Ectodermal cell (in vitro differentiated cells): ENCODE data around the gene GALNT2.

Experiments used
- H3K27ac ChIP-seq: 2 replicates; pipeline ENCODE4 v1.7.0; 2013; ENCODE audit warnings: mild to moderate bottlenecking, low read depth, low read length; ENCODE audit not compliant: insufficient read depth, poor library complexity, severe bottlenecking
- H3K27me3 ChIP-seq: 2 replicates; pipeline ENCODE4 v1.7.0; 2013; ENCODE audit warnings: mild to moderate bottlenecking, low read length; ENCODE audit not compliant: insufficient read depth, control insufficient read depth, poor library complexity, severe bottlenecking
- H3K36me3 ChIP-seq: one replicate; pipeline ENCODE4 v1.7.0; 2013; ENCODE audit warnings: low read length; ENCODE audit not compliant: control insufficient read depth, insufficient read depth
- H3K4me1 ChIP-seq: one replicate; pipeline ENCODE4 v1.7.0; 2013; ENCODE audit warnings: low read length; ENCODE audit not compliant: control insufficient read depth, insufficient read depth
- H3K4me3 ChIP-seq: 2 replicates; pipeline ENCODE4 v1.7.0; 2013; ENCODE audit warnings: low read depth, low read length, control low read depth; ENCODE audit not compliant: insufficient read depth
- H3K9me3 ChIP-seq: 2 replicates; pipeline ENCODE4 v1.7.0; 2013; ENCODE audit warnings: mild to moderate bottlenecking, low read length, moderate library complexity; ENCODE audit not compliant: control insufficient read depth
- WGBS, 2 experiments: methylation state at CpG; one replicate each; pipeline ENCODE4 v1.1.7; 2013; ENCODE audit warnings: missing lambda C conversion rate in 2 of 2; 5-methylcytosine and 5-hydroxymethylcytosine counted together

The GALNT2 gene

GRCh38 chr1:230031131-230031530 lies 35.9 kb upstream of the GALNT2 start:
- WGBS, 2 experiments = 93 to 97% methylated on average over 3 of the region's 3 CpGs
- H3K4me3 ChIP-seq = no peak overlapping the region
- H3K36me3 ChIP-seq = peaks cover 3% of the 10 kb centered on the region
- no peaks in the 10 kb centered on the region for H3K27me3 ChIP-seq
- no peak overlapping the region for H3K27ac ChIP-seq
- H3K9me3 ChIP-seq = no peaks in the 10 kb centered on the region
- no peaks in the 10 kb centered on the region for H3K4me1 ChIP-seq

DNA sequence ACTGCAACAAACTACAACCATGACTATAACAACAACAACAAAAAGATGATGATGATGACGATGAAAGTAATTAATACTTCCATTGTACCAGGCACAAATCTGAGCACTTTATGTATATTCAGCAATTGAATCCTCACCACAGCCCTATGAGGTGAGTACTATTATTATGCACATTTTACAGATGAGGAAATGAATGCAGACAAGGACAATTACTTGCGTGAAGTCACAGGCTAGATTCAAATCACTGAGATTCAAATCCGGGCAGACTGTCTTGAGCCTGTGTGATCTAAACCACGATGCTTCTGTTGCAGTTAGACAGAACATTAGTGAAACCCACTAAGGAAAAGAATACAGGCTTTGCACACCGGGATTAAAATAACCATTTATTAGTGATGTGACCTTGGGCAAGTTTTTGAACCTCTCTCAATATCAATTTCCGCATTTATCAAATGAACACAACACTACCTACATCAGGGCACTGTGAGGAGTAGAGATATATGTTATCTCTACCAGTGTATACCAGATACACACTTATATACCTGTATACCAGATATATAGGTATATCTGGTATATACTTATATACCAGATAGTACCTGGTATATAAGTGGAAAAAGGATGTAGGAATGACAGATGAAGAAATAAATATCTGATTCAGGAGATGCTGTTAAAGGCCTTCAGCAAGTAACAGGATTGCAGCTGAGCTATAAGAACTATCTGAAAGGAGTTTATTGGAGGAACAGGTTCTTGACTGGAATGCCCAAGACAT lies 34.3 kb upstream of the GALNT2 start:
- Histone ChIP-seq H3K27ac (no peak overlapping the region), H3K36me3 (no peaks in the 10 kb centered on the region), H3K4me3 (no peak overlapping the region), H3K9me3 (no peaks in the 10 kb centered on the region), H3K4me1 (no peaks in the 10 kb centered on the region), H3K27me3 (no peaks in the 10 kb centered on the region)
- WGBS, 2 experiments = 90 to 93% methylated on average over 4 of the region's 6 CpGs

DNA sequence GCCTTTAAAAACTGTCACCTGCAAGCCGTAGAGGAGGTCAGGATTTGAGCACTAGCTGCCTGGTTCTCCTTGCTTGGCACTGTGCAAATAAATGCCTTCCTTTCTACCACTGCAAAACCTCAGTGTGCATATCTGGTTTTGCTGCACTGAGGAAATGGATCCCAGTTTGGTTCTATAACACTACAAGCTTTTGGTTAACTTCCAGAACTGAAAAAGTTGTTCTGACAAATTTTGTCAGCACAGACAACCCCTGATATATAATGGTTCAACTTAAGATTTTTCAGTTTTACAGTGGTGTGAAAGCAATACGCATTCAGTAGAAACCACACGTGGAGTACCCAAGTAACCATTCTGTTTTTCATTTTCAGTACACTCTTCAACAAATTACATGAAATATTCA lies 29.8 kb upstream of the GALNT2 start:
- 89 to 93% methylated on average over 3 of the region's 3 CpGs for WGBS, 2 experiments
- no peaks in the 10 kb centered on the region for H3K36me3 ChIP-seq
- no peak overlapping the region for H3K4me3 ChIP-seq
- no peaks in the 10 kb centered on the region for H3K9me3 ChIP-seq
- H3K27me3 ChIP-seq = no peaks in the 10 kb centered on the region
- H3K27ac ChIP-seq = no peak overlapping the region
- H3K4me1 ChIP-seq = no peaks in the 10 kb centered on the region

- no peaks in the 10 kb centered on the region for H3K9me3 ChIP-seq
- no peaks in the 10 kb centered on the region for H3K27me3 ChIP-seq
- H3K36me3 ChIP-seq = no peaks in the 10 kb centered on the region
- H3K4me3 ChIP-seq = no peak overlapping the region
- no peak overlapping the region for H3K27ac ChIP-seq
- 96% methylated on average over 10 of the region's 10 CpGs for WGBS, 2 experiments
- H3K4me1 ChIP-seq = no peaks in the 10 kb centered on the region
Observed at GRCh38 chr1:230040440-230040839, 26.6 kb upstream of the GALNT2 start.

DNA sequence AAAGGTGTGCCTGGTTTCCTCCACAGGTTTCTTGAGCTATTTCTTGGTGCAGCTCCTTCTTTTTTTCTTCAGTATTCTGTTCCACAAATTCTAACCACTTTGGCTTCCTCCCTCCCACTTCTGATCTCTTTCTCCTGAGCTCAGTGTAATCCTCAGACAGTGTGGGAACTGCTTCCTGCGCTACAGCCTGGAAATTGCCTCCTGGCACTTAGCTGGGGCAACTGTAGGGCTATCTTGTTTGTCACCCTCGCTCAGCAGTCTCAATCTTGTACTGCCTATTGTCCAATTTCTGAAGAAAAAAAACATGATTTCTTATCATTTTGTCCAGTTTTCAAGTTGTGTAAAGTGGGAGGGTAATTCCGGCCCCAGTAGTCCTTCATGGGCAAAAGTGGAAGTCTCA lies 24.0 kb upstream of the GALNT2 start:
- Histone ChIP-seq H3K36me3 (no peaks in the 10 kb centered on the region), H3K27me3 (no peaks in the 10 kb centered on the region), H3K9me3 (no peaks in the 10 kb centered on the region), H3K27ac (no peak overlapping the region), H3K4me1 (peaks cover 10% of the 10 kb centered on the region), H3K4me3 (no peak overlapping the region)
- WGBS, 2 experiments = 93 to 98% methylated on average over 3 of the region's 3 CpGs

GRCh38 chr1:230044729-230045128 lies 22.3 kb upstream of the GALNT2 start:
- Histone ChIP-seq H3K4me1 (peaks cover 10% of the 10 kb centered on the region), H3K4me3 (no peak overlapping the region), H3K9me3 (no peaks in the 10 kb centered on the region), H3K27ac (no peak overlapping the region), H3K36me3 (no peaks in the 10 kb centered on the region), H3K27me3 (no peaks in the 10 kb centered on the region)
- 97% methylated on average over 7 of the region's 7 CpGs for WGBS, 2 experiments

GRCh38 chr1:230047114-230047865 lies 19.7 kb upstream of the GALNT2 start:
- Histone ChIP-seq H3K4me3 (no peak overlapping the region), H3K9me3 (no peaks in the 10 kb centered on the region), H3K36me3 (no peaks in the 10 kb centered on the region), H3K27ac (no peak overlapping the region), H3K4me1 (peaks cover 10% of the 10 kb centered on the region), H3K27me3 (no peaks in the 10 kb centered on the region)
- WGBS, 2 experiments = 68 to 75% methylated on average over 10 of the region's 10 CpGs

GRCh38 chr1:230048322-230048721 lies 18.7 kb upstream of the GALNT2 start:
- 93 to 98% methylated on average over 2 of the region's 2 CpGs for WGBS, 2 experiments

DNA sequence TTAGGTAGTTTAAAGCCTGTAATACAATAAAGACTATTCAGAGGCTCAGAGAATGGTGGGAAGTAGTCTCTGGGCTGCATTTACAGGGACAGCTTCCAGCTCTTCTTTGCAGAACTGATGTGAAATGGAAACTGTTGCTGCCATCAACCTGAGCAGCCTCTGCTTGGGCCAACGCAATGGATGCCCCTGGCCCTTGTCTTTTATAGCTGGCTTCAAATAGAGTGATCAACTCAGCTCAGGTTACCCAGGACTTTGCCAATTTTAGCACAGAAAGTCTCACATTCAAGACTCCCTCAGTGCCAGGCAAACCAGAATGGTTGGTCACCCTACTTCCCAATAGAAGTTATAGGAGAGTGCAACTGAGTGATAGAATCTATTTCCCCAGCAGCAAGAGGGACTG lies 18.1 kb upstream of the GALNT2 start:
- H3K27me3 ChIP-seq = no peaks in the 10 kb centered on the region

More at GRCh38 chr1:230048322-230048721, 18.7 kb upstream of the GALNT2 start:
- H3K4me1 ChIP-seq = peaks cover 10% of the 10 kb centered on the region
- no peak overlapping the region for H3K27ac ChIP-seq
- no peaks in the 10 kb centered on the region for H3K27me3 ChIP-seq
- H3K36me3 ChIP-seq = no peaks in the 10 kb centered on the region
- H3K9me3 ChIP-seq = no peaks in the 10 kb centered on the region
- H3K4me3 ChIP-seq = no peak overlapping the region

DNA sequence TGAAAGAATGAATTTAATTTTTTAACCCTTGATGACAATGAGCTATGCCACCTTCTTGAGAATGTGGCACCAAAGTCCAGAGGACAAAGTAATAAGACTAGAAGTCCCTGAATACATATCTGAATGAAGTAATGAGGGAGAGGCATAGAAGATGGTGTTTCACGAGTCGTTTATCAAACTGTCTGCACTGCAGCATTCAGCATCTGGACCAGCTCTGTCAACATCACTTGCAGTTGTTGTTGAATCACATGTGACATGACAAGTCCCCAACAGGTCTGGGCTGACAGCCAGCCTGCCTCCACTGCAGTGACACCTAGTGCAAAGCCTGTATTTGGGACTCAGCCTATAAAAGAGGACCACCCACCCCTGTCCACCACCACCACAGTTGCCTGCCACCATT lies 17.3 kb upstream of the GALNT2 start:
- Histone ChIP-seq H3K27ac (no peak overlapping the region), H3K4me1 (peaks cover 10% of the 10 kb centered on the region), H3K9me3 (no peaks in the 10 kb centered on the region), H3K27me3 (no peaks in the 10 kb centered on the region), H3K4me3 (no peak overlapping the region), H3K36me3 (no peaks in the 10 kb centered on the region)
- 85 to 96% methylated on average over 2 of the region's 2 CpGs for WGBS, 2 experiments

More for the DNA sequence above, 18.1 kb upstream of the GALNT2 start:
- Histone ChIP-seq H3K36me3 (no peaks in the 10 kb centered on the region), H3K9me3 (no peaks in the 10 kb centered on the region), H3K27ac (no peak overlapping the region), H3K4me1 (peaks cover 10% of the 10 kb centered on the region), H3K4me3 (no peak overlapping the region)
- WGBS, 2 experiments = 92 to 96% methylated on average over 1 of the region's 1 CpG
